Mucosa of gallbladder (tissue), 1 donor: Measurements from ENCODE around the gene CTAGE1. TPM values are rescaled to one million over a fixed set of nuclear protein-coding genes. Genes with fewer than 3 reads are reported as not detected.
"Not testable (repeated sequence)": the region's sequence is repeated elsewhere in the genome, so short reads cannot be mapped to it uniquely, and the experiment has no call there.

Source experiments
- DNase-seq: peaks from one replicate; pipeline ENCODE4 v3.0.0-alpha.2; 2020; ENCODE audit warnings: low spot score
- total RNA-seq: library from RNA; stranded (reverse); gene quantifications from one replicate; pipeline ENCODE4 v1.2.1, GENCODE V29; 2021
- donor health status: DM: no; HTN: no; CAD: no.

Gene CTAGE1
- total RNA-seq, 1 donor from 2014 or later = 0.06 TPM

DNA sequence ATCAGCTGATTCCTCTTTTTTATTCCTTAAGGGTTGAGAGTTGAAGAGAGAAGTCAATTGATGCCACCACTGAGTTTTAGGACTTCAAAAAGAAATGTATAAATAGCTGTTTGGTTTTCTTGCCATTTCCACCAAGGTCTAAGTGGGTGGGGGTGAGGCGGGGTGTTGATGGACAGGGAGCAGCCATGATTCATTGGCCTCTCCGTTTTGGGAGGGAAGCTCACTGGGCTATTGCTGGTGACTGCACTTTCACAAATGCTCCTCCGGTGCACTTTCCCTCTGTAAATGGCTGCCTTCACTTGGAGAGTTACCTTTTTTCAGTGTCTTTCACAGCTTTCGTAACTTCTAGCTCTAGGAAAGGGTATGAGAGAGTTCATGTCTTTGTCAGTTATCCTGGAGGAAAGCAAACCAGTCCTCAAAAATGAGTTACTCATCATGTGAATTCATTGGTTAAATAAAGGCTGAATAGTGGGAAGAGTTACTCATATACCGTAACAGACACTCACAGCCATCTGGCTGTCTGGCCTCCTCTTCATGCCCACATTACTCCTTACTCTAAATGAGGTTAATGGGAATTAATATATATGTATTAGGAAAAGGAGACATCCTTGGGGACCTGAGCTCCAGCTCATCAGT, 17.4 kb upstream of the CTAGE1 start:
- no peak for DNase-seq

DNA sequence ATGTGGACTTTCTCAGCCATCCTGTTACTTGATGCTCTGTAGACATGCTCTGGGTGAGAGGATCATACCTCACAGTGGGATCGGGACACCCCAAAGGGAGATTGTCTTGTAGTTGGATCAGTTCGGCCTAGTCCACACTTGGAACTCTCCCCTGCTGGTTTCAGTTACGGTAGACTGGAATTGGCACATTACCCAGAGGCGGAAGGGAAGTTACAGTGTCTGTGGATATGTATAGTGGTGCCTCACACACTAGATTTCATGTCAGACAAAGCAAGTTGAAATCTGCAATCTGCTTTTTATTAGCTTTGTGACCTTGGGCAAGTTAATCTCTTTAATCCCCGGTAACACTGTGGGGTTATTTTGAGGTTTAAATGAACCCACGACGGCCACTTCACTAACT, 16.2 kb upstream of the CTAGE1 start:
- no peak for DNase-seq

DNA sequence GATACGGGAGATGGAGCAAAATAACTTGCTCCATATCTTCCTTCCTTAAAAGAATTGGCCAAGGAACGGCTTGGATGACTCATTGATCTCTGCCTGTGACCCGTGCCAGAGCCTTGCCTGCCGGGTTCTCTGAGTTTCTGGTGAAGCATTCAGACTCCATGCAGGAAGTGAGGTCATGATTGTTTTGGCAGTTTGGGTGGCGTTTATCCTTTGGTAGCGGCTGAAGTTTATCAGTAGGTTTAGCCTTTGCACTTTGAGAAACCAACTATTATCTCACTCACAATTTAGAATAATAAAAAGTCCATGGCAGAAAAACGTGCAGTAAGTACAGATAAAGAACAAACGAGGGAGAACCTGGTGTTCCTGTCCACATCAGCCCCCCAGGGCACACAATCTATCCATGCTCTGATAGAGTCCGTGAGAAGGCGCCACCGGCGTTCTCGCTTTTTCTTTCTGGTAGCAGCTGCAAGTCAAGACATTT, 15.0 kb upstream of the CTAGE1 start:
- peak; percentile 86 for DNase-seq

DNA sequence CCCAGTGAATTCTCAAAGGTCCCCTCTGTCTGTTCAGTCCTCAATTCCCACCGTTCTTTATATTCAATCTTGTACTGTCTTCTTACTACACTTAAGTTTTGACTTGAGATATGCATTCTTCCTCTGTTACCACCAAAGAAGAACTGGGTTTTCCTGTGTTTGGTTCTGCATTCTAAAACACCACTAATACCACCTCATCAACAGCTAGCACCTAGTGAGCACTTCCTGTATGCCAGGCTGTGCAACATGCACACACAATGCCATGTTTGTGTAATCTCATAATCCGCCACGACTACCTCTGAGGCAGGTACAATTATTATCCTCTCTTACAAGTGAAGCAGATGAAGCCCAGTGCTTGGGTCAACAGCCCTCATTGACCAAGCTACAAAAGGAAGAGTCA, 11.8 kb upstream of the CTAGE1 start:
- DNase-seq = no peak

DNA sequence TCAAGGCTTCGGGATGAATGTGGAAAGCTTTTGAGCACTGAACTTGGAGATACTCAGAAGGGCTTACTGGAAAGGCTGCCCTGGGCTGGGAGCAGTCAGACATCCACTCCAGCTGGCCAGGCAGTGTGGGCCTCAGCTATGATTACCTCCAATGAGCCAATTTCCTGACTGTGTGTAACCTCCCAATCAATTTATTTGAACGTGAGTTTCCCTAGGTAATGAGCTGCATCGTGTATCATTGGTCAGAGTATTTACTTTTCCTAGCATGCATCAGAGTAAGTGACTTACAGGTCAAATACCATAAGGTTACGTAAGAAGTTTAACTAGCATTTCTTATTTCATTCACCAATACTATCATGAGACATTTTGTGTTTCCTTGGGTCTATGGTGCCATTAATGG, 11.0 kb upstream of the CTAGE1 start:
- DNase-seq = peak; percentile 69

DNA sequence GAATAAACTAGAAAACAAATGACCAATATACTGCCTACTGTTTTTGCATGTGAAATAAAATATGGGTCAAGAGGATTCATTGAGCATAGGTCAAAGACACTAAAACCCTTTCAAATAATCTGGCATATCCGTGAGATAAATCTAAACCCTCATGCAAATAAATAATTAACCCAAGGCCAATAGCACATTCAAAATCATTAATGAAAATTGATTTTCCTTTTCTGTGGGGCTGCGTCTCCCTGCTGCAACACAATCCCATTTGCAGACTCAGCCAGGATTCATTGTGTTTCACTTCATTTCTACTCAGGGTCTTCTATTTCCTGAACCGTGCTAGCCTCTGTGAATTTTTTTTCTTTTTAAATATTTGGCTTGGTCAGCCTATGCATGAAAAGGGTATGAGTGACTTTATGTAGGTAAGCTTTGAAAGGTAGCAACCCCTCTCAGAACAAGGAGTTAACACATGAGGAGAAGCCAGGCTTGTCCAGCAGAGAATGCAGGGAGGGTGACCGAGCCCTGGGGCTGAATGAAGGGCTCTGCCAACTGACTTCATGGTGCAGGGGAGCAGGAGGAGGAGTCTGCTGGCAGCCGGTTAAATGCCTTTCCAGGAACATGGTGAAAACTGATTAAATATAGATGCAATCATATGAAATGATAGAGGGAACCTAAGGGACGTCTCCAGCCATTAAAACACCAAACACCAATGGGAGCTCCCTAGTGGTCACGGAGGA, 10.3 kb upstream of the CTAGE1 start:
- DNase-seq = no peak

DNA sequence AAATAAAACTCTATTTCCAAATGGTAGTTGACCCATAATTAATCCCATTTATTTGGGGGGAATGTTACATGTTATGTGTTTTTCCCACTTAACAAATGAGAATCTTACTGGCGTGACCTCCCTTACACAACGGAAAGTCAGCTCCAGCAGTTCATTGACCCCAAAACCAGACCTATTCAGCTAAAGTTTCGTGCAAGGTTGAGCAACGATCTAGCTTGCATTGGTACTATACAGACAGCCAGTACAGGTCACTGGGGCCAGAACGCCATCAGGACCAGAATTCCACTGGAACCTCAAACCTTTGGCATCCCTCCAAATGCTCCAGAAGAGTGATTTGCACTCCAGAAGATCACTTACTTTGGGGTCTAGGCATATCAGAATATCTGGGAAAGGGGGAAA, 6.8 kb upstream of the CTAGE1 start:
- DNase-seq = no peak

DNA sequence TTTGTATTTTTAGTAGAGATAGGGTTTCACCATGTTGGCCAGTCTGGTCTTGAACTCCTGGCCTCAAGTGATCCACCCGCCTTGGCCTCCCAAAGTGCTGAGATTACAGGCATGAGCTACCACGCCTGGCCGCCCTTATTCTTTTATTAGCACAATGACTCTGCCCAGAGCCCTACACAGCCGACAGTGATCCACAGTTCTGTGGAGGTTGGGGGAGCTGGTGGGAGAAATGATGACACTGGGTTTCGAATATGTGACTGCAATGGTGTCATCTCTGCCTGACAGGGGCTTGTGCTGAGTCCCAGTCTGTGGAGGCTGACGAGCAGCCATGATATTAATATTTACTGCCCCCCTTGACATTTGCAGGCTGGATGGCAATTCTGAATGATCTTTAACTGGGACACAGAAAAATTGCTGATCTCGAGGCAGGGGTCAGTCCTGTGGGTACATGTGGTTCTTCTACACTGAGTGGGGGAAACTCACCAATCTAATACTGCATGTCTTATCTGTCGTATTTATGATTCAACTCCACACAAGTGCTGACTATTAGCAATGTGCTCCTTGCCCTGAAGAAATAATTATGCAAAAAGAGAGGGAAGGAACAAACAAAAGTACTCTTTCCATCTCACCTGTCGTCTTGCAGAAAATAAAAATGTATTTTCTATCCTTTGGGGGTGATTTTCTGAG, 6.3 kb upstream of the CTAGE1 start:
- no peak for DNase-seq

DNA sequence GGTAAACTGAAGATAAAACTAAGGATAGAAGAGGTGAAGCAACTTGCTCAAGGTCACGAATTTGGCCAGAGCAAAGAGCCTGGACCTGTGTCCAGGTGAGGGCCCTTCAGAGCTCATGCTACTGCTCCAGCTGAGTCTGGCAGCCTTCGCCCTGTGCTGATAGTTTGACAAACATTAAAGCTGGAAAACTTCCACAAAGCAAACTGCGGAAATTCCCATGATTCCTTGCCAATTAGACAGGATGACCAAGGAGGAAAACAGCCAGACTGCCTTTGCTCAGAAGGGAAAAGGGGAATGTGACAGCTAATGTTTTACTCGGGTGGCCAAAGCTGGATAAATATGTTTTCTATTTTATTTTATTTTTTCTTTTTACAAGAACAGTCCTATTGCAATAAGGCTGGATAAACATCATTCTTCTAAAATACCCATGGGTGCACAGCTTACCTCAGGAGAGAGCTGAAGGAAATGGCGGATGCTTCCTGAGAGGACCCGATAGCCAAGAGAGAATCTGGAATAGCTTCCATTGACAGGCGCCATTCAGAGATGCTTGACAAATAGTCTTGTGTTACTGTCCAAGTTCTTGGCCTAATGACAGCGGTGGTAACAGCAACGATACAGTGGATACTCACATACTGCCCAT, 5.3 kb upstream of the CTAGE1 start:
- peak; percentile 67 for DNase-seq

DNA sequence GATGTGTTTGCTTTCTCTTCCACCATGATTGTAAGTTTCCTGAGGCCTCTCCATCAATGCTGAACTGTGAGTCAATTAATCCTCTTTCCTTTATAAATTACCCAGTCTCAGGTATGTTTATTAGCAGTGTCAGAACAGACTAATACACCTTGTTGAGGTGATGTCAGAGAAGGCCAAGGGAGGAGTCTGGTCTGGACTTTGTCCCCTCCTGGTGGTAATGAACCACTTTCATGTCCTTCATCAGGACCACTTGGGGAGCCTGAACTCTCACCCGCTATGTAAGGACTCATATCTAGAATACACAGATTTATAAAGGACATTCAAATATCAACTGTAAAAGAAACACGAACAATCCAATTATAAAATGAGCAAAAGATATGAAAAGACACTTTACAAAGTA, 2.9 kb upstream of the CTAGE1 start:
- no peak for DNase-seq

DNA sequence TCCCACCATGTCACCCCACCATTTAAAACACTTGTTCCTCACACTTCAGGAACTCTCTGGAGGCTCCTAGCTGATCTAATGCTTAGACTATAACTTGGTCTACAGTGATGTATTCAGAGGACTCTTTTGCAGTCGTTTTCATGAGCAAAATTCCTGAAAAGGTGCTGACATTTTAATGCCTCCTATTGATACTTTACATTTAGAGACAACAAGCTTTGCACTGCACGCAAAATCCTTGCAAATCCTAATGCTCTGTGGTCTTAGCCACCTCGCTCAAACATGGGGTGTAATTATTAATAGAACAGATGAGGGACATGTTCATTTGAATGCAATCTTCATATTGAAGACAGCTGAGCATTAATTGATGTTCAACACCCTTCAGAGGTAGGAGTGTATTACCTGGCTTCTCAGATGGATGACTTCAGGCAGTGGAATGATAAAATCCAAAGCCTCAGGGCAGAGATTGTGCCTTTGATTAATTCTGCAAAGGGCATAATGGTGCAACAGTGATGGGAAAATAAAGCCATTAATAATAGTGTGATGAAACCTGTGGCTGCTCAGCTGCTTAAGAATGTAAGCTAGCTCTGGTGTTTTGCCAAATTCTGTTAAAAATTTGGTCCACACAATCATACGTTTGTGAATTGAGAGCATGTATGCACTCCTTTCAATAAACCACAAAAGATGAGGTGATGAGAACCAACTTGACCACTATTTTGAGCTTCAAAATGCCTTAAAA, 5.4 kb downstream of the CTAGE1 start:
- no peak for DNase-seq

DNA sequence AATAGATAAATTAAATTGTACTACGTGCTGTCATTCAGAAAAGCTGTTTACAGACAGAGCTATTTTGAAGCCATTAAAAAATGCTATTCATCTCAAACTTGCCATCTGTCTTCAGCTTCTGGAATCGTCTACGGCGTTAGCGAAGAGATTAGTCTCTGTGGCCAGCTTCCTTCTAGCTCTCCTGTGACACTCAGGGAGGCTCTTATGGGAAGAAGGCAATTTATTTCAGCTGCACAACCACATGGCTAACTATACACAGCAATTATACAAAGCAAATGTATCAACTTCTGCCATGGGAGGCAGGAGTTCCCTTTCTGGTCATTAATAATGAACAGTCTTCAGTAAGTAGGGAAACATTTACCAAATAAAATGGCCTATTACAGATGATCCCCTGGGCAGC, 6.3 kb downstream of the CTAGE1 start:
- no peak for DNase-seq

DNA sequence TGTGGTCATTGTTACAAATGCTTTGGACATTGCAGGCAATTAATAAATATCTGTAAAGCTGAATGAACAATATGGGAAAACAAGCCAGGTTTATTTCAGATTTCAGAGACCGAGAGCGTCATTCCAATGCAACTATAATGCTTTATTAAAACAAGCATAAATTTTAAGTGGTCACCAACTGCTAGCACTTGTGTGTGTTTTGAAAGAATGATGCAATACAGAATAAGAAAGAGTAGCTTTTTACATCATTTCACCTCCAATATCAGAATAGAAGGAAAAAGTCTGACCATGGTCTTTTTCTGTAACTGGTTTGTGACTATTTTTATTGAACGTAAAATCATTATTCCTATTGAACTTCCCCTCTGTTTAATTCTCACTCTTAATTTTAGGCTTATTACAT, 7.6 kb downstream of the CTAGE1 start:
- DNase-seq = no peak

DNA sequence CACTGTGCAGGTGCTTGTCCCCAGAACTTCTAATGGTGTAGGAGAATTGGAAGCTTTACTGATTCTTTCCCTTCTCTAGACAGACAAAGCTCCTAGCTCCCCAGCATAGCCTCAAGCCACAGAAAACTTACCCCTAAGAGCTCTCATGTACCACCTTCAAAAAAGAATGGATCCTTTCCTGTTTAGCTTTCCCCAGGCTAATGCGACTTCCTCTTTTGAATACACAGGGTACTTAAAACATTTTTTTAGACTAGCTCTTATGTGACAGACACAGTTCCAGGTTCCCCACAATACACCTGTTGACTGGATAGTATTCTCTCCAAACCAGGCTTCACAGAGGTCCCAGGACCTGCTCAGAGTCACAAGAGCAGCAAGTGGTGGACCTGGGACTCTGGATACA, 8.3 kb downstream of the CTAGE1 start:
- DNase-seq = no peak

DNA sequence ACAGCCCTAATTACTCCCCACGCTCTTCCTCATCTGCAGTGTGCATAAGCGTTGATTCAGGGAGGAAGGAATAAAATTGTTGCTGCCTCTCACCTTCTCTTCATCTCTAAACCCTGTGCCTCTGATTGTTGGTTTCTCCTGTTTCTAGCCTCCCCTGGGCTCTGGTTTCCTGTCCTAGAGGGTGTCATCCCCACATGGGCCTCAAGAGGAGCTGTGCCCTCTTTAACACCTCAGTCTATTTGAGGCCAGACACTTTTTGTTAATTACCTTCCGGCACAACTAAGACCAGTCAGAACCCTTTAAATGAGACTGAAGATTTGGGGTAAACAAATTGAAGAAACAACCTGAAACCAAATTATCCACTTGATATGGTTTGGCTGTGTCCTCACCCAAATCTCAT, 9.7 kb downstream of the CTAGE1 start:
- no peak for DNase-seq

DNA sequence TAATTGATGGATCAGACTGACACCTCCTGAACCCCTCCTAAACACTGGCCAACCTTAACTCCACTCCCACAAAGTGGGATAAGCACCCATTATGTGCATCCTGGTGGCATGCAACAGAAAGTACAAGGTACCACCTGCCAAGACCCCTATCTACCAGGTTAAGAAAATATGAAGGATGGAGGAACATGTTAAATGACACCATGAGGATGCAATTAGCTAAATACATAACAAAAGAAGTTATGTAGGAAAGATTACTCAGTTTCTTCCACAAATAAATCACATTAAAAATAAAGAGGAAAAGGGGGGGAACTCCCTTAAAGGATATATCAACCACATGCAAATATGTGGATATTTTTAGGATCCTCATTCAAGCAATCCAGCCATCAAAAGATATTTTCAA, 12.6 kb downstream of the CTAGE1 start:
- DNase-seq = no peak

DNA sequence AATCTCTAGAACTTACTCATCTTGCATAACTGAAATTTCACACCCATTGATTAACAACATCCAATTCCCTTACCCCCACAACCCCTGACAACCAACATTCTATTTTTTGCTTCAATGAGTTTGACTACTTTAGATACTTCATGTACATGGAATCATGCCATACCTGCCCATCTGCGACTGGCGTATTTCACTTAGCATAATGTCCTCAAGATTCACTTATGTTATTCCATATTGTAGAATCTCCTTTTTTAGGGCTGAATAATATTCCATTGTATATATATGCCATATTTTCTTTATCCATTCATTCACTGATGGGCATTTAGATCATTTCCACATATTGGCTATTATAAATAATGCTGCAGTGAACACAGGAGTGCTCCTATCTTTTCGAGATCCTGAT, 13.8 kb downstream of the CTAGE1 start:
- DNase-seq = no peak

DNA sequence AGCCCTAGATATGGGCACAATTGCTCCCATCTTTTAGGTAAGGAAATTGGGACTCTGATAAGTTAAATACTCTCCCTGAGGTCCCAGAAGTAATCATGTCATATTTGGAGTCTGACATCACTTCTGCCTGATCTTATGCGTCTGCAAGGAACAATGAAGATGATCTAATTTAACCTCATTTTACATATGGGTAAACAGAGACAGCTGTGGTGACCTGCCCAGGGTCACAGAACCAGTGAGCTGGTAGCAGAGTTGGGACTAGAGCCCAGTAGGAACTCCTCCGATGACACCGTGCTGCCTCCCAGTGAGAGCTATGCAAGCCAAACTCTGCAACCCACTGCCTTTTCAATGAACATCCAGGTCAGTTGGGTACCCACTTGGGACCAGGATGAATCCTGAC, 17.8 kb downstream of the CTAGE1 start:
- DNase-seq = no peak

DNA sequence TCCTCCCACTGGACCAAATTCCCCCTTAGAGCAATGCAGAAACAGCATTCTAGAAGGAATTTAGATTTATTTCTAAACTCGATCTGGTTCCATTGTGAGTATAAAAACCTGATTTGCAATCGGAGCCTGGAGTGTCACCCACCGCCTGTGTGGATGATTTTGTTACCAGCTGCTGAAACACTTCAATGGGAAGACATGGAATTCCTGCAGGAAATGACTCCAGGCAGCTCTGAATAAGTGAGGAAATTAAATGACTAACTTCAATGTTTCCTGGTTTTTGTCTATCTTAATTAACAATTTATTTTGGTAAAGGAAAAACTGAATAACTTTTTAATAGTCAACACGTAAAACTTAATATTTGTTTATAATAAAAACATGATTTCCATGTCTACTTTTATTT, 19.3 kb downstream of the CTAGE1 start:
- no peak for DNase-seq

DNA sequence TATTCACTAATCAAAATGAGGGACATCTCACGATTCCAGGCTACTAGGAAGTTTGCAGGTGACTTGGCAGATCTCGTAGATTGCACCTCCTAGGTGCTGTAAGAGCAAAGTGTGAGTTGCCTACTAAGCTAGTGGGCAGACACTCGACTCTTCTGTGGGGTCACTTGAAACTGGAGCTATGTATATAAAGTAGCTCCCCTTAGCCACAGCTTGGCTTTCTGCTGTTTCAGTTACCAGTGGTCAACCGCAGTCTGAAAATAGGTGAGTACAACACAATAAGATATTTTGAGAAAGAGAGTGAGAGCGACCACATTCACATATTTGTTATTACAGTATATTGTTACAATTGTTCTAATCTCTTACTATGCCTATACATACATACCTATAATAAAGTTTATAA, 23.3 kb downstream of the CTAGE1 start:
- DNase-seq = no peak

DNA sequence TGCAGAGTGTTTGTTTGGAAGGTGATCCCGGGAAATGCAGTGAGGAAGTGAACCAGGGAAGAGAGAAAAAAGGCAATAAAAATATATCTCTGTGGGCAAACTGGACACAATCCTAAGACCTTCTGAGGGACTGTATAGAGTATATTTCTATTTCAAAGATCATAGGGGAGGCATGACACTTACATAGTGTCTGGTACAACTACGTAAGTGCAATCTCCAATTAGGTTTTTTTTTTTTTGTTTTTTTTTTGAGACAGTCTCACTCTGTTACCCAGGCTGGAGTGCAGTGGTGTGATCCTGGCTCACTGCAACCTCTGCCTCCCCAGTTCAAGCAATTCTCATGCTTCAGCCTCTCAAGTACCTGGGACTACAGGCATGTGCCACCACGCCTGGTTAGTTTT, 24.6 kb downstream of the CTAGE1 start:
- DNase-seq = not testable (repeated sequence)
